Gastroesophageal sphincter (tissue), 3 donors: Measurements from ENCODE around the gene RAD51B.

Experiments used
- CTCF ChIP-seq, 4 experiments: fragments of 200-600 bp in 2 of 4; fragments of 450-650 bp in 2 of 4; sonication (generic) in 1 of 4; IDR thresholded peaks; one replicate each; pipeline ENCODE4 v1.5.1; 2017 to 2019; ENCODE audit warnings: antibody characterized with exemption in 4 of 4, mild to moderate bottlenecking in 2 of 4, moderate library complexity in 2 of 4
- EP300 ChIP-seq: sonication (generic); formaldehyde crosslinking; IDR thresholded peaks from one replicate; pipeline ENCODE4 v1.6.1; 2017; ENCODE audit warnings: antibody characterized with exemption, mild to moderate bottlenecking
- POLR2A ChIP-seq, 2 donors: fragments of 450-650 bp; IDR thresholded peaks; one replicate each; pipeline ENCODE4 v1.6.1; 2017; ENCODE audit warnings: antibody characterized with exemption in 2 of 2, mild to moderate bottlenecking in 2 of 2, moderate library complexity in 1 of 2
- POLR2AphosphoS5 ChIP-seq: sonication (generic); formaldehyde crosslinking; IDR thresholded peaks from one replicate; pipeline ENCODE4 v1.6.1; 2017; ENCODE audit warnings: antibody characterized with exemption

GRCh38 chr14:68654471-68654941, 834.9 kb downstream of the RAD51B start:
- no peak for TF ChIP-seq POLR2A (IDR thresholded peaks at IDR 0.05)
- TF ChIP-seq CTCF (IDR thresholded peaks at IDR 0.05) = no peak
- TF ChIP-seq POLR2AphosphoS5 = no peak
- no peak for TF ChIP-seq EP300
